Transverse colon (tissue), 4 donors: Measurements from ENCODE around the gene DNAJB8. TPM values are rescaled to one million over a fixed set of nuclear protein-coding genes. Genes with fewer than 3 reads are reported as not detected.

Source experiments
- DNase-seq: peaks from one replicate; pipeline ENCODE4 v3.0.0-alpha.2; 2019
- H3K27ac ChIP-seq, 4 donors: fragments of 200-600 bp; sonication (generic); 2 replicates each; pipeline ENCODE4 v1.5.1; 2016 to 2018; ENCODE audit warnings: inconsistent platforms in 4 of 4
- H3K27me3 ChIP-seq: fragments of 200-600 bp; sonication (generic); 2 replicates; pipeline ENCODE4 v1.5.1; 2017; ENCODE audit warnings: inconsistent platforms
- H3K36me3 ChIP-seq, 4 donors: fragments of 200-600 bp; sonication (generic); 2 replicates each; pipeline ENCODE4 v1.5.1; 2017 to 2019; ENCODE audit warnings: inconsistent platforms in 4 of 4
- H3K4me1 ChIP-seq, 4 donors: fragments of 200-600 bp; sonication (generic); 2 replicates each; pipeline ENCODE4 v1.5.1; 2017 to 2020; ENCODE audit warnings: inconsistent platforms in 4 of 4
- H3K4me3 ChIP-seq, 4 donors: fragments of 200-600 bp; sonication (generic); 1 replicate in 1 of 4; 2 replicates in 3 of 4; pipeline versions ENCODE4 v1.5.1 to v1.6.1; 2017 to 2019; ENCODE audit warnings: inconsistent platforms in 4 of 4
- H3K9me3 ChIP-seq, 2 donors: fragments of 200-600 bp; sonication (generic); 2 replicates each; pipeline ENCODE4 v1.5.1; 2017 to 2019; ENCODE audit warnings: inconsistent platforms in 2 of 2
- EP300 ChIP-seq: sonication (generic); formaldehyde crosslinking; IDR thresholded peaks from one replicate; pipeline ENCODE4 v1.6.1; 2017; ENCODE audit warnings: antibody characterized with exemption, low read depth
- POLR2A ChIP-seq: fragments of 450-650 bp; IDR thresholded peaks from one replicate; pipeline ENCODE4 v1.6.1; 2016; ENCODE audit warnings: antibody characterized with exemption, mild to moderate bottlenecking, moderate library complexity
- POLR2AphosphoS5 ChIP-seq, 3 donors: sonication (generic); formaldehyde crosslinking; IDR thresholded peaks; one replicate each; pipeline ENCODE4 v1.6.1; 2016; ENCODE audit warnings: antibody characterized with exemption in 3 of 3
- WGBS, 2 donors: methylation state at CpG; one replicate each; pipeline ENCODE4 v1.1.5; 2018; ENCODE audit warnings: low coverage in 1 of 2; 5-methylcytosine and 5-hydroxymethylcytosine counted together
- in situ Hi-C, 4 donors: fragments of 200-750 bp; cut with MboI; loops; one replicate each; pipeline versions ENCODE4 v1.15.0 to v1.15.1; 2017; ENCODE audit warnings: low sequenced_read_pairs in 3 of 4, low pct_ligation_motif_present in 1 of 4, low pct_unique_long_range_greater_than_20kb in 1 of 4
- intact Hi-C: fragments of 100-400 bp; cut with DNase I; formaldehyde crosslinking; loops from one replicate; pipeline ENCODE4 v1.15.1; 2023; ENCODE audit warnings: low total_unique reads
- total RNA-seq, 4 donors: library from RNA; depleted of rRNA; stranded (reverse); fragments of >200 nt; gene quantifications; one replicate each; pipeline ENCODE4 v1.1.0, GENCODE V29; 2016
- TF ChIP-seq, protein P1 (sequence below), 5 experiments: fragments of 200-600 bp in 3 of 5; fragments of 450-650 bp in 2 of 5; sonication (generic) in 3 of 5; IDR thresholded peaks; 1 replicate in 2 of 5; 2 replicates in 3 of 5; pipeline ENCODE4 v1.5.1; 2016 to 2017; ENCODE audit warnings: antibody characterized with exemption in 5 of 5, inconsistent platforms in 3 of 5, mild to moderate bottlenecking in 2 of 5, moderate library complexity in 1 of 5

DNAJB8 gene
- total RNA-seq, 4 donors from 2014 or later, result not detected

GRCh38 chr3:128427872-128428822 is 38.5 kb downstream of the DNAJB8 start:
- Histone ChIP-seq H3K27ac (no peak overlapping the region), H3K9me3 (no peaks in the 10 kb centered on the region), H3K4me1 (peaks cover 8 to 20% (median 14%) of the 10 kb centered on the region in 4 donors), H3K36me3 (no peaks in the 10 kb centered on the region), H3K27me3 (peaks cover 55% of the 10 kb centered on the region), H3K4me3 (no peak overlapping the region)
- in situ Hi-C loops, result loop anchor here in 3 of 4 donors (10.0 kb wide), 2 partner anchors 167 to 177 kb away; no protein-coding TSS in a partner anchor
- intact Hi-C loops, result loop anchor here (2.0 kb wide), 1 partner anchor 181 kb away; no protein-coding TSS in a partner anchor
- 83 to 92% methylated on average over 5 to 19 of the region's 19 CpGs for WGBS, 2 donors
- TF ChIP-seq POLR2A, result no peak
- no peak for TF ChIP-seq EP300
- TF ChIP-seq, protein P1, sequence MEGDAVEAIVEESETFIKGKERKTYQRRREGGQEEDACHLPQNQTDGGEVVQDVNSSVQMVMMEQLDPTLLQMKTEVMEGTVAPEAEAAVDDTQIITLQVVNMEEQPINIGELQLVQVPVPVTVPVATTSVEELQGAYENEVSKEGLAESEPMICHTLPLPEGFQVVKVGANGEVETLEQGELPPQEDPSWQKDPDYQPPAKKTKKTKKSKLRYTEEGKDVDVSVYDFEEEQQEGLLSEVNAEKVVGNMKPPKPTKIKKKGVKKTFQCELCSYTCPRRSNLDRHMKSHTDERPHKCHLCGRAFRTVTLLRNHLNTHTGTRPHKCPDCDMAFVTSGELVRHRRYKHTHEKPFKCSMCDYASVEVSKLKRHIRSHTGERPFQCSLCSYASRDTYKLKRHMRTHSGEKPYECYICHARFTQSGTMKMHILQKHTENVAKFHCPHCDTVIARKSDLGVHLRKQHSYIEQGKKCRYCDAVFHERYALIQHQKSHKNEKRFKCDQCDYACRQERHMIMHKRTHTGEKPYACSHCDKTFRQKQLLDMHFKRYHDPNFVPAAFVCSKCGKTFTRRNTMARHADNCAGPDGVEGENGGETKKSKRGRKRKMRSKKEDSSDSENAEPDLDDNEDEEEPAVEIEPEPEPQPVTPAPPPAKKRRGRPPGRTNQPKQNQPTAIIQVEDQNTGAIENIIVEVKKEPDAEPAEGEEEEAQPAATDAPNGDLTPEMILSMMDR (IDR thresholded peaks at IDR 0.05), result no peak
- TF ChIP-seq POLR2AphosphoS5 (IDR thresholded peaks at IDR 0.05), result no peak
- no peak for DNase-seq

- Histone ChIP-seq H3K27ac (no peak overlapping the region), H3K36me3 (no peaks in the 10 kb centered on the region), H3K4me3 (no peak overlapping the region), H3K27me3 (peaks cover 47% of the 10 kb centered on the region), H3K9me3 (no peaks in the 10 kb centered on the region), H3K4me1 (peaks cover 3 to 12% (median 7%) of the 10 kb centered on the region in 4 donors)
- WGBS, 2 donors, result 89 to 100% methylated on average over 3 to 15 of the region's 15 CpGs
- TF ChIP-seq POLR2A, result no peak
- no peak for TF ChIP-seq POLR2AphosphoS5 (IDR thresholded peaks at IDR 0.05)
- no peak for TF ChIP-seq EP300
- TF ChIP-seq, protein P1 (IDR thresholded peaks at IDR 0.05), result no peak
- intact Hi-C loops (loop anchor here (2.0 kb wide), 1 partner anchor 181 kb away; no protein-coding TSS in a partner anchor), in situ Hi-C loops (loop anchor here in 3 of 4 donors (10.0 kb wide), 2 partner anchors 167 to 177 kb away; no protein-coding TSS in a partner anchor)
- no peak for DNase-seq
These were observed 39.4 kb downstream of the DNAJB8 start for GRCh38 chr3:128427175-128427857.

DNA sequence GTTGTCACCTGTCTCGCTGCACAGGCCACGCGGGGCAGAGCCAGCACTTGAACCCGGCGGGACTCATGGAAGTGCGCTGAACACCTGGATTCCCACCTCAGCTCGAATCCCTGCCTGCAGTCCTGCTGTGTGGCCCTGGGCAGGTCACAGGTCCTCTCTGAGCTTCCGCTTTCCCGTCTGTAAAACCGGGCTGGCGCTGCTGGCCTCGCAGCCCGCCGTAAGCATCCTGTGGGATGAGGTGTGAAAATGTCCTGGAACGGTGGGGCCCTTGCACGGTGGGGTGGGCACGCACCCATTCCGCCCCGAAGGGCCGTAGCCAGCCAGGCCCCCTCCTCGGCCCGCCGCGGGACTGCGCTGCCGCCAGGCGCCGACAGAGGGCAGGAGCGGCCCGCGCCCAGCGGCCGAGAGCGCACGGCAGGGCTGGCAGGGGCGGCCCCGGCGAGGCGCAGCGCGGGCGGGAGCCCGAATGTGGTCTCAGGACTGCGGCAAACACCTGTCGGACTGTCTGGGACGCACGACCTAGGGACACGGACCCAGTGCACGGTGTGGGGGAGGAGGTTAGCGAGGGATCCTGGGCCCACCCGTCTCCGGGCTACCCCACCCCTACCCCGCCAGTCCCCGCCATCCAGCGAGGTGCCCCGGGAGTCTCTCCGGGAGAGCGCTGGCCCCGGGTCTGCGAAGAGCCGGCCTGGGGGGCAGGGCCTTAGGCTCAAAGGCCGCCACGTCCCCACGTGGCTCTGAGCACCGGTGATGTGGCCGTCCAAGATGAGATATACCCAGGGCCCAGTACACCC is 40.4 kb downstream of the DNAJB8 start:
- in situ Hi-C loops (loop anchor here in 3 of 4 donors (10.0 kb wide), 2 partner anchors 168 to 178 kb away; no protein-coding TSS in a partner anchor), intact Hi-C loops (loop anchor here (2.0 kb wide), 1 partner anchor 182 kb away; no protein-coding TSS in a partner anchor)
- TF ChIP-seq POLR2AphosphoS5 (IDR thresholded peaks at IDR 0.05), result no peak
- TF ChIP-seq, protein P1 (IDR thresholded peaks at IDR 0.05), result peak; percentile 58 to 89 (median 79)
- WGBS, 2 donors, result 12 to 18% methylated on average over 9 to 45 of the region's 66 CpGs
- Histone ChIP-seq H3K9me3 (no peaks in the 10 kb centered on the region), H3K36me3 (no peaks in the 10 kb centered on the region), H3K4me3 (peak overlapping the region in 2 of 4 donors; percentile 13 to 38), H3K27ac (no peak overlapping the region), H3K27me3 (peaks cover 37% of the 10 kb centered on the region), H3K4me1 (peaks cover 3 to 10% (median 5%) of the 10 kb centered on the region in 4 donors)
- DNase-seq, result peak; percentile 28
